Astrocyte of the cerebellum (primary cell): Measurements from ENCODE around the gene LAMC3.

Experiments used
- DNase-seq: peaks from one replicate; pipeline ENCODE4 v3.0.0-alpha.2; 2011; ENCODE audit warnings: low read depth
- H3K4me3 ChIP-seq: 2 replicates; pipeline ENCODE4 v1.5.1; 2011; ENCODE audit warnings: mild to moderate bottlenecking, low read depth, low read length, moderate library complexity
- in situ Hi-C: cut with HindIII; loops from 2 replicates; pipeline ENCODE4 v1.10.0; 2017; ENCODE audit warnings: low sequenced_read_pairs
- TF ChIP-seq, protein P1 (sequence below): IDR thresholded peaks from 2 replicates; pipeline ENCODE4 v1.5.1; 2012; ENCODE audit warnings: low read length, low read depth, moderate library complexity, mild to moderate bottlenecking; ENCODE audit errors: missing control alignments

The LAMC3 gene

GRCh38 chr9:131008909-131009618, at the start of gene LAMC3:
TSS of gene LAMC3 (plus strand) at chr9:131009174. CDS start at chr9:131009215, 41 bp downstream.
- in situ Hi-C loops = no loop called here
- TF ChIP-seq, protein P1, sequence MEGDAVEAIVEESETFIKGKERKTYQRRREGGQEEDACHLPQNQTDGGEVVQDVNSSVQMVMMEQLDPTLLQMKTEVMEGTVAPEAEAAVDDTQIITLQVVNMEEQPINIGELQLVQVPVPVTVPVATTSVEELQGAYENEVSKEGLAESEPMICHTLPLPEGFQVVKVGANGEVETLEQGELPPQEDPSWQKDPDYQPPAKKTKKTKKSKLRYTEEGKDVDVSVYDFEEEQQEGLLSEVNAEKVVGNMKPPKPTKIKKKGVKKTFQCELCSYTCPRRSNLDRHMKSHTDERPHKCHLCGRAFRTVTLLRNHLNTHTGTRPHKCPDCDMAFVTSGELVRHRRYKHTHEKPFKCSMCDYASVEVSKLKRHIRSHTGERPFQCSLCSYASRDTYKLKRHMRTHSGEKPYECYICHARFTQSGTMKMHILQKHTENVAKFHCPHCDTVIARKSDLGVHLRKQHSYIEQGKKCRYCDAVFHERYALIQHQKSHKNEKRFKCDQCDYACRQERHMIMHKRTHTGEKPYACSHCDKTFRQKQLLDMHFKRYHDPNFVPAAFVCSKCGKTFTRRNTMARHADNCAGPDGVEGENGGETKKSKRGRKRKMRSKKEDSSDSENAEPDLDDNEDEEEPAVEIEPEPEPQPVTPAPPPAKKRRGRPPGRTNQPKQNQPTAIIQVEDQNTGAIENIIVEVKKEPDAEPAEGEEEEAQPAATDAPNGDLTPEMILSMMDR = peak; percentile 30
- H3K4me3 ChIP-seq = peak within 1 kb of the TSS; percentile 10
- no peak for DNase-seq

GRCh38 chr9:130959809-130960334, 49.1 kb upstream of the LAMC3 start:
- H3K4me3 ChIP-seq = no peak overlapping the region
- DNase-seq = no peak
- TF ChIP-seq, protein P1 = no peak
- in situ Hi-C loops = no loop called here

DNA sequence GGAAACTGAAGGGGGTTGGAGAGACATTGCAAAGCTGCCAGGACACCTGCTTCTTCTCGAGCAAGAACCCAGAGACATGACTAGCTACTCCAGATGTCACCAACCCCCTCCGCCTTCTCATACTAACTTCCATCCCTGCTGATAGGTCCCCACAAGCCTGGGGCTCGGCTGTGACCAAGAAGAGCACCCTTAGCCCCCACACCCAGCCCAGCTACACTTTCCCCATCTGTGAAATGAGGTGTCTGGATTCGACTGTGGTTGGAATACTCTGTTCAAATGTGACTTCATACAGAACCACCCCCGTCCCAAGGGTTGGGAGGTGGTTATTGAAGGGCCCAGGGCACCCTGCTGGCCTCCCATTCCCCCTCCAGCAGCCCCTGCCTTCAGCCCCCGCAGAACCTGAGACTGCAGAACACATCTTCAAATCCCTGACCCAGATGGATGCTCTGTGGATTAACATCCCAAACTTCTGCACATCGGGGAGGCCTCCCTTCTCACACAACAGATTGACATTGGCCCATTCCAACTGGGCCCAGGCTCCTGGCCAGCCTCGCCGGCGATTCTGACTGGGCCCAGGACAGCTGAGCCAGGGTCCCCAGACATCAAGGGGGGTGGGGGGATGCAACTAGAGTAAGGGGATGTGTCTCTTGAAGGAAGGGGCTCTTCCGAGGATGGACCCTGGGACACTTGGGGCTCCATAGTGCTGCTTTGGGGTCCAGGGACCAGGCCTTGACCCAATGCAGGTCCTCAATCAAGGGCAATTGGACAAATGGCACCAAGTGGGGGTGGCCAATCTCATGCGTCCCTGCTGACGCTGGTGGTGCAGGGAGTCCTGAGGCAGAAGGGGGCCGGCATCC, 48.2 kb upstream of the LAMC3 start:
- in situ Hi-C loops = no loop called here
- no peak for DNase-seq
- H3K4me3 ChIP-seq = no peak overlapping the region
- TF ChIP-seq, protein P1 = no peak

- TF ChIP-seq, protein P1 = no peak
- in situ Hi-C loops = no loop called here
- no peak for DNase-seq
- no peak overlapping the region for H3K4me3 ChIP-seq
These were observed 47.3 kb upstream of the LAMC3 start for GRCh38 chr9:130961511-130962300.

GRCh38 chr9:130962418-130963316, 46.3 kb upstream of the LAMC3 start:
- H3K4me3 ChIP-seq = no peak overlapping the region
- TF ChIP-seq, protein P1 = no peak
- in situ Hi-C loops = no loop called here
- DNase-seq = peak; percentile 87
